GM12878 (cell line): Measurements from ENCODE around the gene SPOCD1. TPM values are rescaled to one million over a fixed set of nuclear protein-coding genes. Genes with fewer than 3 reads are reported as not detected.

Experiments
- ATAC-seq: fragments of 200-7000 bp; cut with Tn5 transposase; 3 replicates; pipeline ENCODE4 v1.9.1; 2020; ENCODE audit warnings: mild to moderate bottlenecking, moderate library complexity
- BruUV-seq: library from RNA; stranded (reverse); fragments of 400-500 nt; replicated peaks from 2 replicates; lab custom pipeline; 2021; lab: Mats Ljungman, UMichigan
- CTCF ChIA-PET: fragments of 300-600 bp; sonication (Branson Sonifier 250); formaldehyde crosslinking; extraction: SDS; loops from one replicate; lab custom pipeline; 2021; ENCODE audit warnings: inconsistent platforms; lab: Yijun Ruan, JAX
- POLR2A ChIA-PET: fragments of 350-600 bp; formaldehyde crosslinking; extraction: SDS; loops from one replicate; lab custom pipeline; 2021; ENCODE audit warnings: inconsistent platforms; lab: Charles Lee
- RAD21 ChIA-PET: fragments of 300-600 bp; sonication (Branson Sonifier 250); formaldehyde crosslinking; loops from one replicate; lab custom pipeline; 2023; ENCODE audit warnings: antibody characterized with exemption; ENCODE audit not compliant: unreplicated experiment; lab: Charles Lee
- SMC1A ChIA-PET: fragments of 300-600 bp; sonication (Branson Sonifier 250); formaldehyde crosslinking; loops from one replicate; lab custom pipeline; 2023; ENCODE audit not compliant: unreplicated experiment, uncharacterized antibody; lab: Charles Lee
- DNase-seq: peaks from one replicate; pipeline ENCODE4 v3.0.0-alpha.2; 2011; ENCODE audit warnings: low read depth, low spot score
- FAIRE-seq: peaks from 3 replicates; lab custom pipeline; 2011; peaks lifted over from hg19 to GRCh38; lab: Jason Lieb, UNC
- H2AFZ ChIP-seq: 2 replicates; pipeline ENCODE4 v1.6.0; 2011; ENCODE audit warnings: low read depth, low read length, control low read depth; ENCODE audit not compliant: control insufficient read depth
- H3K27ac ChIP-seq: 2 replicates; pipeline ENCODE4 v1.5.1; 2011; ENCODE audit warnings: control low read depth; ENCODE audit not compliant: control insufficient read depth, insufficient read depth
- H3K27me3 ChIP-seq, 2 experiments: replicated peaks in 1 of 2; 2 replicates each; pipeline versions ENCODE4 v1.6.0 to v1.6.1; 2011; ENCODE audit warnings: low read length in 1 of 2; ENCODE audit not compliant: control insufficient read depth in 2 of 2, insufficient read depth in 2 of 2
- H3K36me3 ChIP-seq, 2 experiments: 2 replicates each; pipeline ENCODE4 v1.5.1; 2011; ENCODE audit warnings: low read length in 1 of 2; ENCODE audit not compliant: control insufficient read depth in 2 of 2, insufficient read depth in 2 of 2
- H3K4me1 ChIP-seq: 2 replicates; pipeline ENCODE4 v1.6.1; 2011; ENCODE audit warnings: mild to moderate bottlenecking, low read length, moderate library complexity, mixed read lengths; ENCODE audit not compliant: control insufficient read depth, insufficient read depth
- H3K4me2 ChIP-seq: 2 replicates; pipeline ENCODE4 v1.6.0; 2011; ENCODE audit warnings: control low read depth; ENCODE audit not compliant: control insufficient read depth, insufficient read depth
- H3K4me3 ChIP-seq: fragments of 200-600 bp; sonication (generic); 2 replicates; pipeline ENCODE4 v1.5.1; 2016
- H3K79me2 ChIP-seq: 2 replicates; pipeline ENCODE4 v1.6.0; 2011; ENCODE audit warnings: low read length; ENCODE audit not compliant: control insufficient read depth, insufficient read depth
- H3K9ac ChIP-seq: 2 replicates; pipeline ENCODE4 v1.8.0; 2011; ENCODE audit warnings: low read length, control low read depth, mixed read lengths; ENCODE audit not compliant: control insufficient read depth, insufficient read depth
- H3K9me3 ChIP-seq: replicated peaks from 3 replicates; pipeline ENCODE4 v1.5.1; 2011; ENCODE audit warnings: mild to moderate bottlenecking, low read length; ENCODE audit not compliant: control insufficient read depth, insufficient read depth
- H4K20me1 ChIP-seq: 2 replicates; pipeline ENCODE4 v1.6.0; 2011; ENCODE audit not compliant: control insufficient read depth, insufficient read depth
- BRCA1 ChIP-seq: IDR thresholded peaks from 2 replicates; pipeline ENCODE4 v1.6.1; 2011; ENCODE audit warnings: low read depth, low read length, improper control_type of control experiment
- CEBPB ChIP-seq, 2 experiments: fragments of 150-350 bp in 1 of 2; IDR thresholded peaks; 2 replicates each; pipeline ENCODE4 v1.6.1; 2012 to 2014; ENCODE audit warnings: low read depth in 2 of 2, low read length in 2 of 2, borderline replicate concordance in 1 of 2, inconsistent platforms in 1 of 2
- DPF2 ChIP-seq: fragments of 450-650 bp; IDR thresholded peaks from 2 replicates; pipeline ENCODE4 v1.6.1; 2017; ENCODE audit warnings: mild to moderate bottlenecking
- HDAC6 ChIP-seq: fragments of 200-600 bp; sonication (generic); IDR thresholded peaks from one replicate; pipeline ENCODE4 v1.8.0; 2017; ENCODE audit warnings: antibody characterized with exemption; ENCODE audit not compliant: unreplicated experiment
- HDGF ChIP-seq: fragments of 450-650 bp; IDR thresholded peaks from 2 replicates; pipeline ENCODE4 v1.6.1; 2016; ENCODE audit warnings: antibody characterized with exemption
- IRF4 ChIP-seq: IDR thresholded peaks from 2 replicates; pipeline ENCODE4 v1.6.1; 2011; ENCODE audit warnings: low read depth, low read length
- NFYA ChIP-seq: IDR thresholded peaks from 2 replicates; pipeline ENCODE4 v1.6.1; 2011; ENCODE audit warnings: low read depth, mild to moderate bottlenecking, low read length, improper control_type of control experiment, borderline replicate concordance
- NFYB ChIP-seq: IDR thresholded peaks from 2 replicates; pipeline ENCODE4 v1.6.1; 2011; ENCODE audit warnings: low read depth, mild to moderate bottlenecking, low read length, improper control_type of control experiment, moderate library complexity; ENCODE audit not compliant: insufficient read depth
- RFX5 ChIP-seq: IDR thresholded peaks from 2 replicates; pipeline ENCODE4 v1.6.1; 2011; ENCODE audit warnings: low read depth, low read length, improper control_type of control experiment
- STAT3 ChIP-seq: IDR thresholded peaks from 2 replicates; pipeline ENCODE4 v1.6.1; 2011; ENCODE audit warnings: low read depth, low read length, improper control_type of control experiment
- ZNF622 ChIP-seq: fragments of 450-650 bp; IDR thresholded peaks from 2 replicates; pipeline ENCODE4 v1.6.1; 2017; ENCODE audit warnings: mild to moderate bottlenecking, inconsistent platforms
- ZZZ3 ChIP-seq: IDR thresholded peaks from 2 replicates; pipeline ENCODE4 v1.6.1; 2011; ENCODE audit warnings: low read depth; ENCODE audit not compliant: control insufficient read depth, insufficient read length
- WGBS: methylation state at CpG from one replicate; pipeline ENCODE4 v1.1.6; 2016; ENCODE audit warnings: low lambda C conversion rate; ENCODE audit not compliant: insufficient replicate concordance, insufficient coverage; ENCODE audit errors: missing lambda C conversion rate; 5-methylcytosine and 5-hydroxymethylcytosine counted together
- in situ Hi-C: fragments of 300-500 bp; cut with MboI; formaldehyde crosslinking; loops from 9 replicates; pipeline ENCODE4 v1.14.3; 2018; ENCODE audit warnings: mixed read lengths
- intact Hi-C: fragments of 100-400 bp; cut with micrococcal nuclease; formaldehyde crosslinking; loops from one replicate; pipeline ENCODE4 v1.14.2; 2022; ENCODE audit not compliant: unreplicated experiment
- polyA plus RNA-seq, 11 experiments: library from polyadenylated mRNA; depleted of rRNA in 4 of 11; unstranded in 6 of 11; stranded (reverse) in 5 of 11; fragments of >200 nt; fragmentation: Nextera tagmentation in 4 of 11; fragmentation: Illumina TruSeq in 1 of 11; extraction: Ambion mirVana in 4 of 11; extraction: Trizol in 1 of 11; gene quantifications; 1 replicate in 1 of 11; 2 replicates in 10 of 11; pipeline versions ENCODE4 v1.2.1 to v1.2.3, GENCODE V29; 2011 to 2016; ENCODE audit warnings: inconsistent platforms in 2 of 11, missing spikeins in 2 of 11, low read depth in 1 of 11
- total RNA-seq, 4 experiments: library from RNA; depleted of rRNA in 3 of 4; stranded (reverse); fragments of >200 nt in 3 of 4; fragmentation: Illumina TruSeq in 1 of 4; extraction: Trizol in 1 of 4; gene quantifications; 2 replicates each; pipeline versions ENCODE4 v1.2.1 to v1.2.3, GENCODE V29; 2013 to 2021
- TF ChIP-seq, protein P1 (sequence below): fragments of 450-650 bp; IDR thresholded peaks from 2 replicates; pipeline ENCODE4 v1.6.1; 2016; ENCODE audit warnings: mild to moderate bottlenecking
- TF ChIP-seq, protein P2 (sequence below): fragments of 150-350 bp; IDR thresholded peaks from 2 replicates; pipeline ENCODE4 v1.6.1; 2016; ENCODE audit warnings: low read depth, low read length
- TF ChIP-seq, protein P3 (sequence below): fragments of 450-650 bp; IDR thresholded peaks from 2 replicates; pipeline ENCODE4 v1.6.1; 2017; ENCODE audit warnings: antibody characterized with exemption, mild to moderate bottlenecking, moderate library complexity
- TF ChIP-seq, protein P4 (sequence below): IDR thresholded peaks from 2 replicates; pipeline ENCODE4 v1.6.1; 2012; ENCODE audit warnings: low read depth, low read length, improper control_type of control experiment

The SPOCD1 gene
- total and polyA plus RNA-seq, 10 of the 15 experiments (the other 5 are each of a cell fraction or from before 2014, with no cell fraction given) = 0.02 to 0.65 (median 0.13) TPM; not detected in 4

DNA sequence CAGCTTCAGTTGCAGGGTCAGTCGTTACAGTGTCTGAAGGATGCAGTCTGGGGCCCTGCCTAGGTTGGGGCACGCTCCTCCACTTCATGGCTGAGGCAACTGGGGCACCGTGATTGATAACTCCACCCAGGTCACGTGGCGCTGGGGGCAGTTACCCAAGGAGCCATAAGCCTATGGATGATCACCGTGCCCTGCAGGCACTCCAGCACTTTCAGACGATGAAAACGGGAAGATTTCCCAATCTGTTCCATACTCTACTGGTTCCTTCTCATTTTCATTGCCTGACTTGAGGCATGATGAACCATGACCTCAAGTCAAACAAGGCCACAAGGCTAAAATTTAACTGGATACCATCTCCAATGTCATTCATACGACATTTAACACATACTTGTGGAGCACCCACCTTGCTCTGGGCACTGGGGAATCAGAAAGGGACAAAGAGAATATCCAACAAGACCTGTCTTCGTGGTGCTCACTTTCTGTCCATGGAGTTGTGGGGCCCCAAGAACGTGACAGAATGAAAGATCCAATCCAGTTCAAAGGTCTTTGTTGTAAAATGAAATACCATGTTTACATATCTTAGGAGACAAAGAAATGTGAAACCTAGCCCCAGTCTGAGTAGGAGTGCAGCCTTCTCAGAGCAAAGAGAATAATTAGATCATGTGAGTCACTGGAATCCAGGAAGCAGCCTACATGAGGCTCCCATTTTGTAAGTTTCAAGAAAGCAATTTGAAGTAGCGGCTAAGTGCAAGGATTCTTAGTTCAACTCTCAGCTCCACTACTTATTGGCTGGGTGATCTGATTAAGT, 39.4 kb upstream of the SPOCD1 start:
- SMC1A ChIA-PET = no interaction called here
- no peak overlapping the region for H3K4me2 ChIP-seq
- no peaks in the 10 kb centered on the region for H3K79me2 ChIP-seq
- no TSS peak for BruUV-seq
- intact Hi-C loops (no loop called here), in situ Hi-C loops (no loop called here)
- H3K4me1 ChIP-seq = no peaks in the 10 kb centered on the region
- CTCF ChIA-PET = interaction anchor here (0.9 kb wide), 1 partner anchor 58 kb away, joined by 3 read pairs; no protein-coding TSS in a partner anchor
- POLR2A ChIA-PET = interaction anchor here (1.0 to 1.2 kb wide), 3 partner anchors 13 to 150 kb away, joined by 3 to 6 read pairs (median 3); no protein-coding TSS in a partner anchor
- FAIRE-seq (no peak), ATAC-seq (no peak), DNase-seq (no peak)
- H2AFZ ChIP-seq = no peak overlapping the region
- H4K20me1 ChIP-seq = no peaks in the 10 kb centered on the region
- 53% methylated on average over 12 of the region's 12 CpGs for WGBS
- H3K27ac ChIP-seq = no peak overlapping the region
- no peak overlapping the region for H3K9ac ChIP-seq
- no peaks in the 10 kb centered on the region for H3K9me3 ChIP-seq
- no peaks in the 10 kb centered on the region for H3K36me3 ChIP-seq
- RAD21 ChIA-PET = no interaction called here
- H3K4me3 ChIP-seq = no peak overlapping the region
- H3K27me3 ChIP-seq = no peaks in the 10 kb centered on the region
- TF ChIP-seq ZZZ3 (no peak), BRCA1 (no peak), DPF2 (no peak), CEBPB (IDR thresholded peaks at IDR 0.05; ENCODE audit: borderline replicate concordance in 1 of 2, low read depth in 2 of 2, low read length in 2 of 2) (no peak), NFYA (no peak), RFX5 (no peak), HDAC6 (no peak), STAT3 (no peak), NFYB (no peak), HDGF (no peak), ZNF622 (no peak), IRF4 (no peak)
- TF ChIP-seq, protein P1, sequence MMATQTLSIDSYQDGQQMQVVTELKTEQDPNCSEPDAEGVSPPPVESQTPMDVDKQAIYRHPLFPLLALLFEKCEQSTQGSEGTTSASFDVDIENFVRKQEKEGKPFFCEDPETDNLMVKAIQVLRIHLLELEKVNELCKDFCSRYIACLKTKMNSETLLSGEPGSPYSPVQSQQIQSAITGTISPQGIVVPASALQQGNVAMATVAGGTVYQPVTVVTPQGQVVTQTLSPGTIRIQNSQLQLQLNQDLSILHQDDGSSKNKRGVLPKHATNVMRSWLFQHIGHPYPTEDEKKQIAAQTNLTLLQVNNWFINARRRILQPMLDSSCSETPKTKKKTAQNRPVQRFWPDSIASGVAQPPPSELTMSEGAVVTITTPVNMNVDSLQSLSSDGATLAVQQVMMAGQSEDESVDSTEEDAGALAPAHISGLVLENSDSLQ = no peak
- TF ChIP-seq, protein P2, sequence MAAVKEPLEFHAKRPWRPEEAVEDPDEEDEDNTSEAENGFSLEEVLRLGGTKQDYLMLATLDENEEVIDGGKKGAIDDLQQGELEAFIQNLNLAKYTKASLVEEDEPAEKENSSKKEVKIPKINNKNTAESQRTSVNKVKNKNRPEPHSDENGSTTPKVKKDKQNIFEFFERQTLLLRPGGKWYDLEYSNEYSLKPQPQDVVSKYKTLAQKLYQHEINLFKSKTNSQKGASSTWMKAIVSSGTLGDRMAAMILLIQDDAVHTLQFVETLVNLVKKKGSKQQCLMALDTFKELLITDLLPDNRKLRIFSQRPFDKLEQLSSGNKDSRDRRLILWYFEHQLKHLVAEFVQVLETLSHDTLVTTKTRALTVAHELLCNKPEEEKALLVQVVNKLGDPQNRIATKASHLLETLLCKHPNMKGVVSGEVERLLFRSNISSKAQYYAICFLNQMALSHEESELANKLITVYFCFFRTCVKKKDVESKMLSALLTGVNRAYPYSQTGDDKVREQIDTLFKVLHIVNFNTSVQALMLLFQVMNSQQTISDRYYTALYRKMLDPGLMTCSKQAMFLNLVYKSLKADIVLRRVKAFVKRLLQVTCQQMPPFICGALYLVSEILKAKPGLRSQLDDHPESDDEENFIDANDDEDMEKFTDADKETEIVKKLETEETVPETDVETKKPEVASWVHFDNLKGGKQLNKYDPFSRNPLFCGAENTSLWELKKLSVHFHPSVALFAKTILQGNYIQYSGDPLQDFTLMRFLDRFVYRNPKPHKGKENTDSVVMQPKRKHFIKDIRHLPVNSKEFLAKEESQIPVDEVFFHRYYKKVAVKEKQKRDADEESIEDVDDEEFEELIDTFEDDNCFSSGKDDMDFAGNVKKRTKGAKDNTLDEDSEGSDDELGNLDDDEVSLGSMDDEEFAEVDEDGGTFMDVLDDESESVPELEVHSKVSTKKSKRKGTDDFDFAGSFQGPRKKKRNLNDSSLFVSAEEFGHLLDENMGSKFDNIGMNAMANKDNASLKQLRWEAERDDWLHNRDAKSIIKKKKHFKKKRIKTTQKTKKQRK = no peak
- TF ChIP-seq, protein P3, sequence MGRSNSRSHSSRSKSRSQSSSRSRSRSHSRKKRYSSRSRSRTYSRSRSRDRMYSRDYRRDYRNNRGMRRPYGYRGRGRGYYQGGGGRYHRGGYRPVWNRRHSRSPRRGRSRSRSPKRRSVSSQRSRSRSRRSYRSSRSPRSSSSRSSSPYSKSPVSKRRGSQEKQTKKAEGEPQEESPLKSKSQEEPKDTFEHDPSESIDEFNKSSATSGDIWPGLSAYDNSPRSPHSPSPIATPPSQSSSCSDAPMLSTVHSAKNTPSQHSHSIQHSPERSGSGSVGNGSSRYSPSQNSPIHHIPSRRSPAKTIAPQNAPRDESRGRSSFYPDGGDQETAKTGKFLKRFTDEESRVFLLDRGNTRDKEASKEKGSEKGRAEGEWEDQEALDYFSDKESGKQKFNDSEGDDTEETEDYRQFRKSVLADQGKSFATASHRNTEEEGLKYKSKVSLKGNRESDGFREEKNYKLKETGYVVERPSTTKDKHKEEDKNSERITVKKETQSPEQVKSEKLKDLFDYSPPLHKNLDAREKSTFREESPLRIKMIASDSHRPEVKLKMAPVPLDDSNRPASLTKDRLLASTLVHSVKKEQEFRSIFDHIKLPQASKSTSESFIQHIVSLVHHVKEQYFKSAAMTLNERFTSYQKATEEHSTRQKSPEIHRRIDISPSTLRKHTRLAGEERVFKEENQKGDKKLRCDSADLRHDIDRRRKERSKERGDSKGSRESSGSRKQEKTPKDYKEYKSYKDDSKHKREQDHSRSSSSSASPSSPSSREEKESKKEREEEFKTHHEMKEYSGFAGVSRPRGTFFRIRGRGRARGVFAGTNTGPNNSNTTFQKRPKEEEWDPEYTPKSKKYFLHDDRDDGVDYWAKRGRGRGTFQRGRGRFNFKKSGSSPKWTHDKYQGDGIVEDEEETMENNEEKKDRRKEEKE = no peak
- TF ChIP-seq, protein P4, sequence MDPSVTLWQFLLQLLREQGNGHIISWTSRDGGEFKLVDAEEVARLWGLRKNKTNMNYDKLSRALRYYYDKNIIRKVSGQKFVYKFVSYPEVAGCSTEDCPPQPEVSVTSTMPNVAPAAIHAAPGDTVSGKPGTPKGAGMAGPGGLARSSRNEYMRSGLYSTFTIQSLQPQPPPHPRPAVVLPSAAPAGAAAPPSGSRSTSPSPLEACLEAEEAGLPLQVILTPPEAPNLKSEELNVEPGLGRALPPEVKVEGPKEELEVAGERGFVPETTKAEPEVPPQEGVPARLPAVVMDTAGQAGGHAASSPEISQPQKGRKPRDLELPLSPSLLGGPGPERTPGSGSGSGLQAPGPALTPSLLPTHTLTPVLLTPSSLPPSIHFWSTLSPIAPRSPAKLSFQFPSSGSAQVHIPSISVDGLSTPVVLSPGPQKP = no peak
